Measurements from ENCODE around the gene MSANTD1.

MSANTD1 gene
- 0.27 to 1.5 (median 1.1) reads per million in 4 donors for total RNA-seq

- DNase-seq, result no peak
Observed at GRCh38 chr4:3248811-3249661, at the start of gene MSANTD1. MSANTD1 (plus strand) TSS chr4:3249159; CDS start chr4:3249223, 64 bp downstream.

DNA sequence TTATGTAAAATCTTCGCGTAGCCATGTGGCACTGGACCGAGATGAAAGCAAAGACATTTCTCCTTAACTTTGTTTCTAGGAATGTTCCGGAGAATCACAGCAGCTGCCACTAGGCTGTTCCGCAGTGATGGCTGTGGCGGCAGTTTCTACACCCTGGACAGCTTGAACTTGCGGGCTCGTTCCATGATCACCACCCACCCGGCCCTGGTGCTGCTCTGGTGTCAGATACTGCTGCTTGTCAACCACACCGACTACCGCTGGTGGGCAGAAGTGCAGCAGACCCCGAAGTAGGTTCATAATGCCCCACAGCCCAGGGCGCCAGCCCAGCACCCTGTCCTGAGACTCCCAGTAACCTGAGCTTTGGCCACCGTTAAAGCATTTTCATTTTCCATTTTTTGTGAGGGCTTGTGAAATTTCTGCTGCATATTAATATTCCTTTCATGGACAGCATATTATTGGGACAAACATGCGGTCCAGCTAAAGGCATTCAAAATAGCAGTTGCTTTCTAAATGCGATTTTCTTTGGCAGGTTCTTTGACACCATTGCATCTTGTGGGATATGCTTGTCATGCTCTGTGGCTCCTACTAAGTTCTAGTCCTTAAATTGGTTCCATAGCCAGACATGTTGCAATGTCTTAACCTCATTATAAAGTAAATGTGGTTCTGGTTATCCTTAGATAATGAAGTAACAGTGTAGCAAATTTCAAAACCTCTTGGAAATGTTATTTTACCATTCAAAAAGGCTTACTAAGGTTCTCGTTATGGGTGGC is 49.1 kb upstream of the MSANTD1 start:
- DNase-seq, result no peak

GRCh38 chr4:3200423-3201090 is 48.4 kb upstream of the MSANTD1 start:
- DNase-seq, result no peak

DNA sequence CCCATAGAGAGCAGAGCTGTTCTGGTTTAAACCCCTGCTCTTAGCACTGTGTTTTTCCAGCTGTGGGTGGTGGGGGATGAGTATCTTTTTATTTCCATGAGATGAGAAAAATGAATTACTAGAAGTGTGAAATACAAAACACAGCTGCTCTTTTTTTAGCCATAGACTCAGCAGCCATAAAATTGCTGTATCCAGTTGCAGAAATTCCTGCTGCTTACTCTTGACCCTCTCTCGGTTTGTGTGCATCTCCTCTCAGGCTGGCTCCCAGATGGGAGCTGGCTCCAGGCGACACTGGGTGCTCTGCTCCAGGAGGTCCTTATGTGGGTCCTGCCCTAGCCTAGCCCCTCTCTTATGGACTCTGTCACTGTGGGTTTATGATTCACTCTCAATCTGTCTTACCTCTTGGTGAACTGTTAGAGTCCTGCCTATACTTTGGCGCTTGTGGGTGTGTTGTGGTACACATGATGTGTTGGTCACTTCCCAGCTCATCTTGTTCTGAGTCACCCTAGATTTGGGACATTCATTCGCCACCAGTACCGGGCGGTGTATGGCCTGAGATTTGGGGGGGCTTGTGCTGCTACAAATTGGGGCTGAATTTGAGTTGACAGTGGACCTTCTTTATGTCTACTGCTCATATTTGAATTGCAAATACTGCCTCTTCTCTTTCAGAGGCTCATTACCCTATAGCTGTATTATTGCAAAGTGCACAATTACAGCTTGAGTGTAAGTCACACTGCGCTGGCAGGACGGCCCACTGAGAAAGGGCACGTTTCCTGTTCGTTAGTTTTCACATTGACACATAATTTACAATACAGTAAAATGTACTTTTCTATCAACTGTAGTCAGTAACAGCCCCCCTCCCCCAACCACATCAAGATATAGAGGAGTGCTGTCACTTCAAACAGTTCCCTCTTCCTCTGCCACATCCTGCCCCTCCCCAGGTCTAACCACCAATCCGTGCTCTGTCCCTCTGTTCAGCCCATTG is 46.9 kb upstream of the MSANTD1 start:
- peak; percentile 29 to 96 (median 53) for DNase-seq

DNA sequence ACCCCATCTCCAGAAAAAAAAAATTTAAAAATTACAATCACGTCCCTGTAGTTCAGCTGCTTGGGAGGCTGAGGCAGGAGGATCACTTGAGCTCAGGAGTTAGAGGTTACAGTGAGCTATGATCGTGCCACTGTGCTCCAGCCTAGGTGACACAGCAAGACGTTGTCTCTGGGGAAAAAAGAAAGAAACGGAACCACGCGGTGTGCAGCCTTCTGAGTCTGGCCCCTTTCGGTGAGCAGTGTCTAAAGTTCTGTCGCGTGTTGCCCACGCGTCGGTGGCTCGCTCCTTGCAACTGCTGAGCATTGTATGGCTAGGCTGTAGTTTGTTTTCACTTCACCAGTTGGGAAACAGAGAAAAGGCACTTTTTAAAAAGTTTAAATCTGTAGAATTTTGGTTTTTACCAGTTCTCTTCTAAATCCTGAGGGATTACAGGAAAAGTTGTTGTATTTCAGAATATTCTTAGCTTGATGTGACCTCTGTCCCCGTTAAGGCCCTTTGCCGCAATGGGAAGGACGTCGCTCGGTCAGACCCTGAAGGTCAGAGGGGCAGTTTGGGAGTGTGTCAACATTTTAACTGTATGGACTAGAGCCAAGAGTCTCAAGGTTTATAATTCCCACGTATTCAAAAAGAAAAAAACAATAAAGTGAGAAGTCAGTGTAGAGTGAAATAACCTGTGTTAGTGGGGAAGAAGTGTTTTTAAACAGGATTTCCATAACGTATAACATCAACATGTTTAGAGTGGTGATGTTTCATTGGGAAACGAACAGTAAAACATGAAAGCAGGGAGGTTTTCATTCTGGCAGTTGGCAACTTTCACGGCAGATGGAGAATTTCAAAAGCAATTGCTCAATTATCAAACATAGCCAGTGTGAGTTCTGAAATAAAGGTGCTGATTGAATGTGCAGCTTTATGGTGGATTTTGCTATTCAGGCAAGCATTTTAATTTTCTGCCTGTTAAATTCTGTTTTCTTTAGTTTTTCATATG is 45.8 kb upstream of the MSANTD1 start:
- peak in 2 of 5 donors; percentile 11 to 71 for DNase-seq

- DNase-seq, result no peak
Observed at GRCh38 chr4:3203971-3204431, 45.0 kb upstream of the MSANTD1 start.

DNA sequence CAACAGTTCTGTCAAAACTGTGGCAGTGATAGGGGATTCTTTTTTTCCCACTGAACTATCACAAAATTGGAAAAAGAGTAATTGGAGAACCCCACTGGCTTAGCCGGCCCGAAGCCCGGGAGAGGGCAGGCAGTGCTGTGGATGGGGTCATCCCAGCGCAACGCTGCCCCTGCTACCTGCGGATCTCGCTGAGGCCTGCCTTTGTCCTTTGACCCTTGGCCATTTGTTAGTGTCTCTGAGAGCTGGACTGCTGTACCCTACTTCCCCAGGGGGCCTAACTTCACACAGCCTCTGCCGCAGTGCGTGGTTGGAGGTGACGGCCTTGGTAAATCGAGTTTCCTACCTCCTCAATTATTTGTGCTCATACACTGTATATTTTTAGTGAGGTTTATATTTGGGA is 43.0 kb upstream of the MSANTD1 start:
- no peak for DNase-seq

- no peak for DNase-seq
Observed at GRCh38 chr4:3206439-3207100, 42.4 kb upstream of the MSANTD1 start.

DNA sequence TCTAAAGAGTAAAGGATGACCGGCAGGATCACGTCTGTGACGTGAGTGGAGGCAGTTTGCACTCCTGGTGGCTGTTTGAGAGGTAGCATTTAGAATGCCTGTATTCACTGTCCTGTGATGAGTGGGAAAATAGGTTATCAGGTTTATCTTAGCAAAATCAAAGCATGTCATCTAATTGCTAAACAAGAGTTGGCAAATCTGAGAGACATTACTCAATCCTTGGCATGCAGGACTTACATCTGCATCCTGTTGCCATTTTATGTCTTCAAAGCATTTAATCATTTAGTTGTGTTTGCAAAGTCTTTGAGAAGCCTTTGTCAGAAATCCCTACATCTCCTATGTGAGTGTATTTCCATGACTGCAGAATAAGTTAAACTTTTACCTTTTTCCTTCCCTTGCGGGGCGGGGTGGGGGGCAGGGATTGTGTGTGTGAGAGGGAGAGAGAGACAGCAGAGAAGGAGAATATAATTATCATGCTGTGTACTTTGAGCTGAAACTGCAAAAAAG is 41.4 kb upstream of the MSANTD1 start:
- no peak for DNase-seq

- no peak for DNase-seq
Observed at GRCh38 chr4:3208826-3209225, 40.1 kb upstream of the MSANTD1 start.

DNA sequence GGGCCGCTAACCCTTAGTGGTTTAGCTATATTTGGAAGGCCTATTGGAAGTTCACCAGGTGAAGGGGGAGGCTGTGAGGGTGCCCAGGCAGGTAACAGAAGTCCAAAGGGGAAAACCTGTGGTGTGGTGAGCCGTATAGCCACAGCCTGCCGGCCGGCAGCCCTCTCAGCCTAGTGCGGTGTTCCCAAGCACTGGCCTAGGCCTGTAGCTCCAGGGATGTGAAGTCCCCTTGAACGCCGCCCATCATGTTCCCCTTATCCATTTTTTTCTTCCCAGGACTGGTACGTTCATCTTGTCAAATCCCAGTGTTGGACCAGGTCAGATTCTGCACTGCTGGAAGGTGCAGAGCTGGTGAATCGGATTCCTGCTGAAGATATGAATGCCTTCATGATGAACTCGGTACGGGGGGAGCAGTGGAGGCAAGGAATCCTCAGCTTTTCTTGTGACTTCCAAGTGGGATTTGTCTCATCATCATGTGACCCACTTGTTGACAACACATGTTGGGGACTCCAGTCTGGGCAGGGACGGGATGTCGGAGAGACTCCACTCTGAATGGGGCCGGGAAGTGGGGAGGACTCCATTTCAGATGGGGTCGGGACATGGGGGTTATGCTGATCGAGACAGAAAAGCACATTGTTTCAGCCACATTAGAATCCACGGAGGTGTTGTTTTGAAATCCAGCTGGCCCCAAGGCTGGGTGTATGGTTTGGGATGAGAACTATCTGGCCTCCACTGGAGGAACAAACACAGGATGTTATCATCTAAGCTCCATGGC is 39.2 kb upstream of the MSANTD1 start:
- no peak for DNase-seq

GRCh38 chr4:3210467-3210866 is 38.5 kb upstream of the MSANTD1 start:
- no peak for DNase-seq

DNA sequence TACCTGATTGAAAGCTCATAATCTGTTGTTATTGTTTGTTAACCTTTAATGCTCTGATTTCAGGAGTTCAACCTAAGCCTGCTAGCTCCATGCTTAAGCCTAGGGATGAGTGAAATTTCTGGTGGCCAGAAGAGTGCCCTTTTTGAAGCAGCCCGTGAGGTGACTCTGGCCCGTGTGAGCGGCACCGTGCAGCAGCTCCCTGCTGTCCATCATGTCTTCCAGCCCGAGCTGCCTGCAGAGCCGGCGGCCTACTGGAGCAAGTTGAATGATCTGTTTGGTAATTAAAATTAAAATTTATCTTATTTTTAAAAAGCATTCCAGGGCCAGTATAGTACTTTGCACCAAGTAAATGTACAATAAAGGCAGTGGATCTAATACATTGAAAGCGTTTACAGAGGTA is 37.1 kb upstream of the MSANTD1 start:
- no peak for DNase-seq

DNA sequence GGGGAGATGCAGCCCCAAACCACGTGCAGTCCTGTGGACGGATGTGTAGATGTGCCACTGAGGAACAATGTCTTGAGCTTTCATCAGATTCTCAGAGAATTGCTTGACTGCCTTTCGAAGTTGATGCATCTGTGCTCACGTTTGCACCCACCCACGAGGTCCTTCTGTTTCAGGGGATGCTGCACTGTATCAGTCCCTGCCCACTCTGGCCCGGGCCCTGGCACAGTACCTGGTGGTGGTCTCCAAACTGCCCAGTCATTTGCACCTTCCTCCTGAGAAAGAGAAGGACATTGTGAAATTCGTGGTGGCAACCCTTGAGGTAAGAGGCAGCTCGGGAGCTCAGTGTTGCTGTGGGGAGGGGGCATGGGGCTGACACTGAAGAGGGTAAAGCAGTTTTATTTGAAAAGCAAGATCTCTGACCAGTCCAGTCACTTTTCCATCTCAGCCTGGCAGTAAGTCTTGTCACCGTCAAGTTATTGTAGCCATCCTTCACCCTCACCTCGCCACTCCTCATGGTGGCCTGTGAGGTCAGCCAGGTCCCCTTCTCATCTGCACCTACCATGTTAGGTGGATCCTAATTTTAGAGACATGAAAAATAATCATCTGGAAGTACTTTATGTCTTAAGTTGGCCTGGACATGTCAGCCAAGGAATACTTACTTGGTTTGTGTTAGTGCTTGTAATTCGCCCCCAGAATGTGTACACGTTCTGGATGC is 36.4 kb upstream of the MSANTD1 start:
- DNase-seq, result no peak

GRCh38 chr4:3213106-3213425 is 35.9 kb upstream of the MSANTD1 start:
- DNase-seq, result no peak

DNA sequence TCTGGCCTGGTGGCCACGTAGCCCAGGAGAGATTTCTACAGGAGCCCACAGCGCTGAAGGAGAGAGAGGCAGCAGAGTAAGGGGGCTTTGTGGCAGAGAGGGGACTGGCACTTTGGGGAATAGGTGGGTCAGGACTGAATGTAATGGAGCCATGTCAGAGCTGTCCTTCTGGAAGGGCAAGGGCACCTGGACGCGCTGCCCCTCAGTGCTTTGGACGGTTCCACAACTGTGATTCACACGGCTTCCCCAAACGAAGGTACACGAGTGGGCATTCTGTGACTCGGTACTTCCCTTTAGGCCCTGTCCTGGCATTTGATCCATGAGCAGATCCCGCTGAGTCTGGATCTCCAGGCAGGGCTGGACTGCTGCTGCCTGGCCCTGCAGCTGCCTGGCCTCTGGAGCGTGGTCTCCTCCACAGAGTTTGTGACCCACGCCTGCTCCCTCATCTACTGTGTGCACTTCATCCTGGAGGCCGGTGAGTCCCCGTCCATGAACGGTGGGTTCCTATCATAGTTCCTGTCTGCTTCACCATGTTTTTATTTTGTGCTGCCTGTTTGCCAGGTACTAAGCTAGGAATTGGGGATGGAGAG is 35.2 kb upstream of the MSANTD1 start:
- DNase-seq, result no peak

- DNase-seq, result no peak
Observed at GRCh38 chr4:3215256-3215655, 33.7 kb upstream of the MSANTD1 start.

DNA sequence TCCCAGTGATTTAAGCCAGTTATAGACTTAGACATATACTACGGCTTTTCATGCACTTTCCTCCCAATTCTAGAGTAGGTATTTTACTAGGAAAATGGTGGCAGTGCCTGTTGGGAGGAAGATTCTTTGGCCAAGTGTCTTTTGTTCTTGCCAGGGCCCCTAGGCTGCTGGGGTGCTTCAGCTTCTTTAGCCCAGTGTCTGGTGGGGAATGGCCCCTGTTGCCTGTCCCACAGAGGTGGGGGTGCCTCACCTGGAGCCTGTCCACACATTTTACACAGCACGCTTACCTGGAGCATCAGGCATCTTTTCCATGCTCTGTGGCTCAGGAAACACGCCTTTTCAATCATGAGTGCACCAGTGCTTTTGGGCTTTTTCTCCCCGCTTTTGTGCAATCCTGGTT is 33.2 kb upstream of the MSANTD1 start:
- no peak for DNase-seq

Measured in T-helper 1 cell (primary cell).